ENCODE results near the gene MGAT5.

MGAT5 gene

GRCh38 chr2:134335601-134336000 lies 81.7 kb downstream of the MGAT5 start:
- no peak for DNase-seq (ENCODE audit: low read depth in 2 of 2)

- DNase-seq (ENCODE audit: low read depth in 2 of 2): no peak
These were observed 82.5 kb downstream of the MGAT5 start for GRCh38 chr2:134336352-134336751.

GRCh38 chr2:134336921-134337320 lies 83.0 kb downstream of the MGAT5 start:
- DNase-seq (ENCODE audit: low read depth in 2 of 2): no peak

- no peak for DNase-seq (ENCODE audit: low read depth in 2 of 2)
These were observed 83.8 kb downstream of the MGAT5 start for GRCh38 chr2:134337631-134338030.

GRCh38 chr2:134338208-134338607 lies 84.3 kb downstream of the MGAT5 start:
- no peak for DNase-seq (ENCODE audit: low read depth in 2 of 2)

- DNase-seq (ENCODE audit: low read depth in 2 of 2): no peak
These were observed 87.6 kb downstream of the MGAT5 start for GRCh38 chr2:134341476-134341875.

- no peak for DNase-seq (ENCODE audit: low read depth in 2 of 2)
These were observed 91.3 kb downstream of the MGAT5 start for GRCh38 chr2:134344954-134345697.

- no peak for DNase-seq (ENCODE audit: low read depth in 2 of 2)
These were observed 92.3 kb downstream of the MGAT5 start for GRCh38 chr2:134346141-134346540.

GRCh38 chr2:134347756-134348155 lies 93.9 kb downstream of the MGAT5 start:
- DNase-seq (ENCODE audit: low read depth in 2 of 2): no peak

- DNase-seq (ENCODE audit: low read depth in 2 of 2): no peak
These were observed 94.4 kb downstream of the MGAT5 start for GRCh38 chr2:134348239-134348638.

- DNase-seq (ENCODE audit: low read depth in 2 of 2): no peak
These were observed 94.9 kb downstream of the MGAT5 start for GRCh38 chr2:134348760-134349159.

GRCh38 chr2:134351016-134351415 lies 97.1 kb downstream of the MGAT5 start:
- DNase-seq (ENCODE audit: low read depth in 2 of 2): no peak

- no peak for DNase-seq (ENCODE audit: low read depth in 2 of 2)
These were observed 98.0 kb downstream of the MGAT5 start for GRCh38 chr2:134351899-134352298.

- no peak for DNase-seq (ENCODE audit: low read depth in 2 of 2)
These were observed 99.0 kb downstream of the MGAT5 start for GRCh38 chr2:134352844-134353243.

GRCh38 chr2:134354611-134355010 lies 100.7 kb downstream of the MGAT5 start:
- no peak for DNase-seq (ENCODE audit: low read depth in 2 of 2)

GRCh38 chr2:134357814-134358213 lies 103.9 kb downstream of the MGAT5 start:
- DNase-seq (ENCODE audit: low read depth in 2 of 2): no peak

GRCh38 chr2:134359367-134360081 lies 105.7 kb downstream of the MGAT5 start:
- DNase-seq (ENCODE audit: low read depth in 2 of 2): no peak

GRCh38 chr2:134360745-134361487 lies 107.0 kb downstream of the MGAT5 start:
- no peak for DNase-seq (ENCODE audit: low read depth in 2 of 2)

- no peak for DNase-seq (ENCODE audit: low read depth in 2 of 2)
These were observed 107.8 kb downstream of the MGAT5 start for GRCh38 chr2:134361648-134362047.

- no peak for DNase-seq (ENCODE audit: low read depth in 2 of 2)
These were observed 108.3 kb downstream of the MGAT5 start for GRCh38 chr2:134362152-134362668.

- DNase-seq (ENCODE audit: low read depth in 2 of 2): no peak
These were observed 108.9 kb downstream of the MGAT5 start for GRCh38 chr2:134362740-134363139.

- no peak for DNase-seq (ENCODE audit: low read depth in 2 of 2)
These were observed 111.5 kb downstream of the MGAT5 start for GRCh38 chr2:134365356-134365755.
